SJCRH30 (cell line): ENCODE measurements around the gene MID1. TPM values are rescaled to one million over a fixed set of nuclear protein-coding genes. Genes with fewer than 3 reads are reported as not detected.

Experiments
- DNase-seq, 2 experiments: peaks; one replicate each; pipeline ENCODE4 v3.0.0-alpha.2; 2015 to 2020
- H3K27ac ChIP-seq: fragments of 250-450 bp; sonication (Bioruptor Pico); 2 replicates; pipeline ENCODE4 v1.5.1; 2020; ENCODE audit warnings: mild to moderate bottlenecking, moderate library complexity
- H3K27me3 ChIP-seq: fragments of 250-450 bp; sonication (Bioruptor Pico); 2 replicates; pipeline ENCODE4 v1.5.1; 2020; ENCODE audit warnings: mild to moderate bottlenecking, moderate library complexity
- H3K36me3 ChIP-seq: fragments of 250-450 bp; sonication (Bioruptor Pico); 2 replicates; pipeline ENCODE4 v1.5.1; 2020; ENCODE audit warnings: mild to moderate bottlenecking, moderate library complexity
- H3K4me1 ChIP-seq: fragments of 250-450 bp; sonication (Bioruptor Pico); 2 replicates; pipeline ENCODE4 v1.5.1; 2020; ENCODE audit warnings: mild to moderate bottlenecking, moderate library complexity
- H3K4me3 ChIP-seq: fragments of 250-450 bp; sonication (Bioruptor Pico); 2 replicates; pipeline ENCODE4 v1.5.1; 2020; ENCODE audit warnings: mild to moderate bottlenecking, moderate library complexity
- H3K9me3 ChIP-seq: fragments of 250-450 bp; sonication (Bioruptor Pico); replicated peaks from 2 replicates; pipeline ENCODE4 v1.5.1; 2020; ENCODE audit warnings: mild to moderate bottlenecking, moderate library complexity
- total RNA-seq: library from RNA; depleted of rRNA; stranded (reverse); fragments of >200 nt; shearing (Covaris generic); gene quantifications from 2 replicates; pipeline ENCODE4 v1.2.3, GENCODE V29; 2014

Gene MID1
- total RNA-seq, 1 experiment from 2014 or later, result 38.4 TPM

GRCh38 chrX:10631416-10632145 lies 11.2 kb upstream of the MID1 start:
- no peak overlapping the region for H3K4me3 ChIP-seq
- peaks cover 32% of the 10 kb centered on the region for H3K4me1 ChIP-seq
- no peaks in the 10 kb centered on the region for H3K36me3 ChIP-seq
- H3K9me3 ChIP-seq, result no peaks in the 10 kb centered on the region
- H3K27me3 ChIP-seq, result no peaks in the 10 kb centered on the region
- H3K27ac ChIP-seq, result no peak overlapping the region
- no peak for DNase-seq

- Histone ChIP-seq H3K4me3 (no peak overlapping the region), H3K36me3 (no peaks in the 10 kb centered on the region), H3K27ac (no peak overlapping the region), H3K4me1 (peaks cover 19% of the 10 kb centered on the region), H3K27me3 (no peaks in the 10 kb centered on the region), H3K9me3 (no peaks in the 10 kb centered on the region)
- DNase-seq, result no peak
Measured at GRCh38 chrX:10630320-10630719, 9.9 kb upstream of the MID1 start.

- H3K9me3 ChIP-seq, result no peaks in the 10 kb centered on the region
- no peaks in the 10 kb centered on the region for H3K36me3 ChIP-seq
- DNase-seq, result no peak
- peaks cover 15% of the 10 kb centered on the region for H3K4me1 ChIP-seq
- no peak overlapping the region for H3K27ac ChIP-seq
- no peak overlapping the region for H3K4me3 ChIP-seq
- H3K27me3 ChIP-seq, result no peaks in the 10 kb centered on the region
Measured at GRCh38 chrX:10629905-10630304, 9.5 kb upstream of the MID1 start.

- H3K4me3 ChIP-seq, result no peak overlapping the region
- H3K27ac ChIP-seq, result no peak overlapping the region
- no peak for DNase-seq
- no peaks in the 10 kb centered on the region for H3K9me3 ChIP-seq
- H3K36me3 ChIP-seq, result no peaks in the 10 kb centered on the region
- H3K27me3 ChIP-seq, result no peaks in the 10 kb centered on the region
- peaks cover 7% of the 10 kb centered on the region for H3K4me1 ChIP-seq
Measured at GRCh38 chrX:10628906-10629305, 8.5 kb upstream of the MID1 start.

- H3K4me3 ChIP-seq, result no peak overlapping the region
Measured at GRCh38 chrX:10622197-10622596, 1.8 kb upstream of the MID1 start.

GRCh38 chrX:10619425-10620046 lies 849 bp downstream of the MID1 start:
- Histone ChIP-seq H3K4me1 (peaks cover 18% of the 10 kb centered on the region), H3K4me3 (peak overlapping the region; percentile 77), H3K36me3 (no peaks in the 10 kb centered on the region; the same call in 1 of the 2 replicates), H3K27ac (peak overlapping the region; percentile 90), H3K9me3 (no peaks in the 10 kb centered on the region), H3K27me3 (no peaks in the 10 kb centered on the region)
- DNase-seq, result peak in 1 of 2 experiments; percentile 57

More at GRCh38 chrX:10622197-10622596, 1.8 kb upstream of the MID1 start:
- Histone ChIP-seq H3K27ac (no peak overlapping the region), H3K9me3 (no peaks in the 10 kb centered on the region), H3K4me1 (peaks cover 10% of the 10 kb centered on the region), H3K27me3 (no peaks in the 10 kb centered on the region), H3K36me3 (no peaks in the 10 kb centered on the region)
- no peak for DNase-seq

GRCh38 chrX:10618961-10619360 lies 1.4 kb downstream of the MID1 start:
- no peaks in the 10 kb centered on the region for H3K27me3 ChIP-seq
- peak overlapping the region; percentile 77 for H3K4me3 ChIP-seq
- peak; percentile 28 to 59 for DNase-seq
- H3K4me1 ChIP-seq, result peaks cover 18% of the 10 kb centered on the region
- no peaks in the 10 kb centered on the region; the same call in 1 of the 2 replicates for H3K36me3 ChIP-seq
- H3K27ac ChIP-seq, result peak overlapping the region; percentile 90
- no peaks in the 10 kb centered on the region for H3K9me3 ChIP-seq

GRCh38 chrX:10617999-10618351 lies 2.4 kb downstream of the MID1 start:
- Histone ChIP-seq H3K9me3 (no peaks in the 10 kb centered on the region), H3K36me3 (no peaks in the 10 kb centered on the region; the same call in 1 of the 2 replicates), H3K4me3 (peak overlapping the region; percentile 77), H3K27me3 (no peaks in the 10 kb centered on the region), H3K27ac (peak overlapping the region; percentile 90), H3K4me1 (peaks cover 18% of the 10 kb centered on the region)
- DNase-seq, result peak; percentile 67 to 79

GRCh38 chrX:10617186-10617998 lies 3.0 kb downstream of the MID1 start:
- H3K27me3 ChIP-seq, result no peaks in the 10 kb centered on the region
- peak overlapping the region; percentile 77 for H3K4me3 ChIP-seq
- H3K9me3 ChIP-seq, result no peaks in the 10 kb centered on the region
- H3K4me1 ChIP-seq, result peaks cover 18% of the 10 kb centered on the region
- peak overlapping the region; percentile 90 for H3K27ac ChIP-seq
- H3K36me3 ChIP-seq, result no peaks in the 10 kb centered on the region; the same call in 1 of the 2 replicates
- peak; percentile 58 to 74 for DNase-seq

- no peak overlapping the region for H3K4me3 ChIP-seq
- no peaks in the 10 kb centered on the region for H3K9me3 ChIP-seq
- no peaks in the 10 kb centered on the region for H3K27me3 ChIP-seq
- H3K4me1 ChIP-seq, result peaks cover 18% of the 10 kb centered on the region
- no peaks in the 10 kb centered on the region; the same call in 1 of the 2 replicates for H3K36me3 ChIP-seq
- H3K27ac ChIP-seq, result peak overlapping the region; percentile 90
- peak; percentile 37 to 68 for DNase-seq
Measured at GRCh38 chrX:10615931-10616774, 4.2 kb downstream of the MID1 start.

- H3K27ac ChIP-seq, result no peak overlapping the region
Measured at GRCh38 chrX:10612215-10612614, 8.2 kb downstream of the MID1 start.

GRCh38 chrX:10611441-10612090 lies 8.8 kb downstream of the MID1 start:
- no peak overlapping the region for H3K27ac ChIP-seq

More at GRCh38 chrX:10612215-10612614, 8.2 kb downstream of the MID1 start:
- Histone ChIP-seq H3K4me3 (no peak overlapping the region), H3K27me3 (no peaks in the 10 kb centered on the region), H3K36me3 (peaks cover 5% of the 10 kb centered on the region; the same call in 1 of the 2 replicates), H3K9me3 (no peaks in the 10 kb centered on the region), H3K4me1 (peaks cover 15% of the 10 kb centered on the region)
- no peak for DNase-seq

GRCh38 chrX:10608099-10608498 lies 12.3 kb downstream of the MID1 start:
- no peak for DNase-seq
- H3K4me1 ChIP-seq, result peaks cover 20% of the 10 kb centered on the region
- no peaks in the 10 kb centered on the region for H3K27me3 ChIP-seq
- no peak overlapping the region for H3K4me3 ChIP-seq
- no peak overlapping the region for H3K27ac ChIP-seq
- H3K9me3 ChIP-seq, result no peaks in the 10 kb centered on the region
- H3K36me3 ChIP-seq, result peaks cover 5% of the 10 kb centered on the region; the same call in 1 of the 2 replicates

More at GRCh38 chrX:10611441-10612090, 8.8 kb downstream of the MID1 start:
- no peak for DNase-seq
- Histone ChIP-seq H3K9me3 (no peaks in the 10 kb centered on the region), H3K4me1 (peaks cover 14% of the 10 kb centered on the region), H3K4me3 (no peak overlapping the region), H3K27me3 (no peaks in the 10 kb centered on the region), H3K36me3 (peaks cover 5% of the 10 kb centered on the region; the same call in 1 of the 2 replicates)
